IPS-NIHi7 (cell line): ENCODE data around the gene FAF2.

Experiments
- DNase-seq: peaks from one replicate; pipeline ENCODE4 v3.0.0; 2012; ENCODE audit warnings: mixed read lengths; ENCODE audit errors: extremely low spot score

The FAF2 gene

DNA sequence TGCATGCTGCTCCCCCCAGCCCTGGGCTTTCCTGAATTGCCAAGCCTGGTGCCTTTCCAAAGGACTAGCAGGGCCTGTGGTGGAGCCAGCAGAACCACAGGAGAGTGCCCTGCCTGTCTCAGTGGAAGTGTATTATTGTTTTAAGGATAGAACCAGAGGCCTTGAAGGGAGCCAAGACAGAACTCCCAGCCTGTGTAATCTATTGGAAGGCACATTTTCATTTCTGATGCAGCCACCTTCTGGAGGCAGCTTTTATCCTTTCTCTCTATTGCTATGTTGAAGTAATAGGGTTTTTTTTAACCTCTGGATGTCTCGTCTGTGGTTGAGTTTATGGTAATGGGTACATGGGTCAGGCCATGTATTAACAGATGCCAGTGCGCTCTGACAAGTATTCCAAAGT, 59.7 kb downstream of the FAF2 start:
- DNase-seq = no peak

DNA sequence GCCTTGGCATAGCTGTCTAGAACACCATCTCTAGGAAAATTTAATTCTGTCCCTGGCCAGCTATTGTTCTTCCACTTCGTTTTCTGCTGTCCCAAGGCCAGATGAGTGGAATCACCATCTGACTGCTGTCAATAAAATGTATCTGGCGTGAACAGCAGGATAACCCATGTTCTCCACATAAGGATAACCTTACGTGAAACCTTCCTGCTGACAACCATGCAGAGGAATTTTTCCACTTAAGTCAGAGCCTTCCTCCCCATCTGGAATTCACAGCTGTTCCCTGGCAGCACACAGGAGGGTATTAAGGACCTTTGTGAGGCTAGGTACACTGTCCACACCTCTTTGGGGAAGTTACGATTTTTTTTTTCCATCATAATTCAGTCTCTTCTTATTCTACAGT, 60.4 kb downstream of the FAF2 start:
- no peak for DNase-seq

DNA sequence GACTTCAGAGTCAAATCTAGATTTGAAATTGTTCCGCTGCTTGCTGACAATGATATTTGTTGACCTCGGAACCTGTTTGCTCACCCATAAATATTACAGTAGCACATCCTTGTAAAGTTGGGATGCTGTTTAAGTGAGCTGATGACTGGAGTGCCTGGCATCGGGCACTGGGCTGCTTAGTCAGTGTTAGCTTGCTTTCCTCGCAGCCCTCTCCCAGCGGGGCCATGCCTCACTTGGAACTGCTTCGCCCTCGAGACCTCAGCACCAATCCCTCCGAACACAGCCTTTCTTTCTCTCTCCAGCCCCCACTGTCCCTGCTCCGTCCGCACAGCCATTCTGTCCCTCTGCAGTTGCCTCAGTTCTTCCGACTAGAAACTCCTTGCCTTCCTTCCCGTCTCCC, 65.6 kb downstream of the FAF2 start:
- DNase-seq = no peak

DNA sequence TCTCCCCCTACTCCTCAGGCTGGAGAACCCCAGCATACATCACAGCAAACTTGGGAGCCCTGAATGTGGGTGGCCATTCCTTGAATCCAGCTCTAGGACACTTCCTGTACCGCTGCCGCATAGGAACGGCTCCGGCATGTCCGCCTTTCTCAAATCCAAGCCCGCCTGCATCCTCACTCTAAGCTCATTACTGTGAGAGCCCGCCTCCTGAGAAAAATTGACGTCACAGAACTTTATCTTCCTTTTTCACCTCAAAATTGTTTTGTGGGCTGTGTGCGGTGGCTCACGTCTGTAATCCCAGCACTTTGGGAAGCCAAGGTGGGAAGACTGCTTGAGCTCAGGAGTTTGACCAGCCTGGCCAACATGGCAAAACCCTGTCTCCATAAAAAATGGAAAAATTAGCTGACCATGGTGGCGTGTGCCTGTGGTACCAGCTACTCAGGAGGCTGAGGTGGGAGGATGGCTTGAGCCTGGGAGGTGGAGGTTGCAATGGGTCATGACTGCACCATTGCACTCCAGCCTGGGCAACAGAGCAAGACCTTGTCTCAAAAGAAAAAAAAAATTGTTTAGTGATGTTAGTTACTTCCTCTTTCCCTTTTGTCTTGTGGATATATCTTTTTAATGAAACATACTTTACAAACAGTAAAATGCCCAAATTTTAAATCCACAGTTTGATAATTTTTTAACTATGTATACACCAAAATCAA, 66.2 kb downstream of the FAF2 start:
- no peak for DNase-seq

DNA sequence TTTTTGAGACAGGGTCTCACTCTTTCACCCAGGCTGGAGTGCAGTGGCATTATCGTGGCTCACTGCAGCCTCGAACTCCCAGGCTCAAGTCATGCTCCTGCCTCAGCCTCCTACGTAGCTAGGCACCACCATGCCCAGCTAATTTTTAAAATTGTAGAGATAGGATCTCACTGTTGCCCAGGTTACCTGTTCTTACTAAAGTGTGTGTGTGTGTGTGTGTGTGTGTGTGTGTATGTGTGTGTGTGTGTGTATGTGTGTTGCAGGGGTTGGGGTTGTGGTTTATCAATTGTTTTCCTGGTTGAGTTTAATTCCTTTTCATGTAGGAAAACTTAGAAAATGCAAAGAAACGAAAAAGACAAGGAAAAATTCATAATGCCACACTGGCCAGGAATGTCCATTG, 67.2 kb downstream of the FAF2 start:
- DNase-seq = no peak

DNA sequence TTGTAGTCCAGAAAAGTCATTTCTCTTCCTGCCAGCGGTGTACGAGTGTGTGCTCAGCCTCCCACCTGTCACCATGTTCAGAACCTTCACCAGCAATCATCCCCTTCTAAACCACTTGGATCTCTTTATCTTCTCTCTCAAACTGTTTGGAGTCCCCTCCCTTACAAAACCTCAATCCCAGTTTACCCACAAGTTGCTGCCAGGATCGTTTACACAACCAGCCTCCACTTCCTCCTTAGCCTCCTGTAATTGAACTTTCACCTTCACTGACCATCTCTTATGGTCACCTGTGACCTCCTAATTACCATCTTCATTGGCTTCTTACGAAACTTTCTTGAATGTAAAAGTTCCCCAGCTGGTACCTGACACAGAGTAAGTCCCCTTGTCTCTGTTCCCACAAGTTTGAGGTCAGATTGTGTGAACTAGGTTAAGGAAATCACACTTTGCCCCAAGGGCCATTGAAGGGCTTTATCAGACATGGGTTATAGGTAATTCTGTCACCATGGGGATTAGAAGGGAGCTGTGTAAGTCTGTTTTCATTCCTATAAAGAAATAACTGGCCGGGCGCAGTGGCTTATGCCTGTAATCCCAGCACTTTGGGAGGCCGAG, 69.0 kb downstream of the FAF2 start:
- DNase-seq = no peak

DNA sequence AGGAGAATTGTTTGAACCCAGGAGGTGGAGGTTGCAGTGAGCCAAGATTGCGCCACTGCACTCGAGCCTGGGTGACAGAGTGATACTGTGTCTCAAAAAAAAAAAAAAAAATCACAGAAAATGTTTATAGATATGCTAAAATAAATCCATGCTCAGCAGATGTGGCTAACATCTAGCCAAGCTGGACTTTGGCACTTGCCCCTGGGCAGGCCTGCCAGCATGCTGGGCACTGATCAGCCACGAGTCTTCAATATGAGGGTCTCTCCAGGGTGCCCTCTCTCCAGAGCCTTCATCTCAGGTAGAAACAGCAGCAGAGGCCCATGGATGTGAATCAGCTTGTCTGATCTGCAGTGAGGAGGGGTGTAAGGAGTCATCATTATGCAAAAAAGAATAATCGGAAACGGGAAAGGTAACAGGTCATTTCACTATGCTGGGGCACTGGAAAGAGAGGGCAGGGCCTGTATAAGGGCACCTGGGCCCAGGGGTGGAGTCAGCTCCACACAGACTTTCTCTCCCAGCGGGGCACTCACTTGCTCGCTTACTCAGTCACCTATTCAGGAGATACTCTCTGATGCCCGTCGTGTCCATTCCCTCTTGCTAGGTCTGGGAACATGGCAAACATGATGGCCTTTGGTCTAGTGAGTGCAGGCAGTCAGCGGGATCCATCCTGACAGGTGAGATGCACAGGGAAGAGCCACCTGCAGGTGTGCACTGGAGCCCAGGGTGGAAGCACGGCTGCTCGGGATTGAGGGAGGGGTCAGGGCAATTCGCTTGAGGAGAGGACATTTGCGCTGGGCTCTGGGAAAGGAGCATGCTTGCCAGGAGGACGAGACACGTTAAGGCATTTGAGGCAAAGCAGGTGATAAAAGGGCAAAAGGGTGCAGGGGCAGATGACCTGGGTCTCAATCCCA, 71.9 kb downstream of the FAF2 start:
- DNase-seq = no peak

DNA sequence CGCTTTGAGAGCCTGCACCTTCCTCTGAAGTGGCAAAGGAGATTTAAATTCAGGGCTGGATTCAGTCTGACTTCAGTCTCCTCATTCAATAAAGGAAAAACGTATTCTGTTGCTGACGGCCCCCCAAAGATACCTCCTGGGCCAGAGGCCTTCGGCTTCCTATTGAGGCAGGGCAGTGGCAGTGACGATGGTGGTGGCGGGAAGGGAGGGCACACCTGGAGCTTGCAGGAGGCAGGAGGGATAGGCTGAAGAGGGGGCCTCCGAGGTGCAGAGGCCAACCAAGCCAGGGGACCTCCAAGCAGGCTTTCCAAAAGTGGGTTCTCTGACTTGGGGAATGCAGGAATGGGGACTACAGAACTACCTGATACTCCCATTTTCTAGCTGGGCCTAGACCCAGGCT, 73.1 kb downstream of the FAF2 start:
- no peak for DNase-seq

DNA sequence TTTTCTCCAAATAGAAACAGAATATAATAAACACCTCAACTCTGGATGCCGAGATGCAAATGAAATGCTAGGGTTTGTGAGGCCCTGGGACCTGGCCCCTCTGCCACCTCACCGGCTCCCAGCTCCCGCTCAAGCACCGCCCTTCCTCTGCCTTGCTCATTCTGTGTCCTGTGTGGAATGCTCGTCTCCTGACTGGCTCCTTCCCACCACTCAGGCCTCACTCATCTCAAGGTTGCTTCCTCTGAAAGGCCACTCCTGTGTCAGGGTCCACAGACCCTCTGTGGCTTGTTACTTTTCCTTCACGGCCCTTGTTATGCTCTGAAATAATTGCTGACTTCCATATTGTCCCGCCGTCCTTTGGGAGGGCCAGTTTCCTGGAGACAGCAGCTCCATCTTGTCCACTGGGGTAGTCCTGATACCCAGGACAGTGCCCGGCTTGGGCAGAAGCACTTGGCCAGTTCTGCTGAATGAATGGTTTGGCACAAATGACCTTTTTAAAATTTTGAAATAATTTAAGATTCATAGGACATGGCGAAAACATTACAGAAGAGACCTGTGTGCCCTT, 73.6 kb downstream of the FAF2 start:
- no peak for DNase-seq

DNA sequence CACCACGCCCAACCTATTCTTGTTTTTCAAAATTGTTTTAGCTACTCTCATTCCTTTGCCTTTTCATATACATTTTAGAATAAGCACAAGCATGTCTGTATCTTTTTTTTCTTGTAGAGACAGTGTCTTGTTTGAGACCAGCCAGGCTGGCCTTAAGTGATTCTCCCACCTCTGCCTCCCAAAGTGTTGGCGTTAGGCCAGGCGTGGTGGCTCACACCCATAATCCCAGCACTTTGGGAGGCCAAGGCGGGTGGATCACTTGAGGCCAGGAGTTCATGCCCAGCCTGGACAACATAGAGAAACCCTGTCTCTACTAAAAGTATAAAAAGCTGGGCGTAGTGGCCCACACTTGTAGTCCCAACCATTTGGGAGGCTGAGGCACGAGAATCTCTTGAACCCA, 76.0 kb downstream of the FAF2 start:
- DNase-seq = no peak

DNA sequence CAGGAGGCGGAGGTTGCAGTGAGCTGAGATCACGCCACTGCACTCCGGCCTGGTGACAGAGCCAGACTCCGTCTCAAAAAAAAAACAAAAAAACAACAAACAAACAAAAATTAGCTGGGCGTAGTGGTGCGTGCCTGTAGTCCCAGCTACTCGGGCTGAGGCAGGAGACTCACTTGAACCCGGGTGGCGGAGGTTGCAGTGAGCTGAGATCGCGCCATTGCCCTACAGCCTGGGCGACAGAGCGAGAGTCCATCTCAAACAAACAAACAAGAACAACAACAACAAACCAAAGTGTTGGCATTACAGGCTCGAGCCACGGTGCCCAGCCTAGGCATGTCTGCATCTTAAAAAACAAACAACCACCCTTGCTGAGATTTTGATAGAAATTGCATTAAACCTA, 76.8 kb downstream of the FAF2 start:
- DNase-seq = no peak

DNA sequence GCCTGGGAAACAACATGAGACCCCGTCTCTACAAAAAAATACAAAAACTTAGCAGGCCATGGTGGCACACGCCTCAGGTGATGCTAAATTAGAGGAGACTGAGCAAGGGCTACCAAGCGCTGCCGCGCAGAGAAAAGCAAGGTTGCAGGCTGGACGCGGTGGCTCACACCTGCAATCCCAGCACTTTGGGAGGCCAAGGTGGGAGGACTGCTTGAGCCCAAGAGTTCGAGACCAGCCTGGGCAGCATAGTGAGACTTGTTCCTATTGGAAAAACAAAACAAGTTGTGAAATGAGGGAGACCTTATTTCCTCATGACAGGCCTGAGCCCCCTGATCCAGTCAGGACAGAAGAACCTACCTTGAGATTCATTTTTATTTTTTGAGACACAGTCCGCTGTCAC, 77.5 kb downstream of the FAF2 start:
- no peak for DNase-seq

DNA sequence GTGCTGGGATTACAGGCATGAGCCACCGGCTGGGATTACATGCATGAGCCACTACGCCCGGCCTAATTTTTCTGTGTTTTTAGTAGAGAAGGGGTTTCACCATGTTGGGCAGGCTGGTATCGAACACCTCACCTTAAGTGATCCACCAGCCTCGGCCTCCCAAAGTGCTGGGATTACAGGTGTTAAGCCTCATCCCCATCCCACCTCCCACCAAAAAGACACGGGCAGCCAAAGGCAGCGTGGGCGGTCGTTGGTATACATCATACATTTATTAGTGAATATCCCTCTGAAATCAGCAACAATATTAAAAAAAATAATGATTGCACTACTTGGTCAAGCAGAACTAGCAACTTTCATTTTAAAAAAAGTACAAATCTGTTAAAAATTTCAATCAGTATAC, 78.3 kb downstream of the FAF2 start:
- DNase-seq = no peak

DNA sequence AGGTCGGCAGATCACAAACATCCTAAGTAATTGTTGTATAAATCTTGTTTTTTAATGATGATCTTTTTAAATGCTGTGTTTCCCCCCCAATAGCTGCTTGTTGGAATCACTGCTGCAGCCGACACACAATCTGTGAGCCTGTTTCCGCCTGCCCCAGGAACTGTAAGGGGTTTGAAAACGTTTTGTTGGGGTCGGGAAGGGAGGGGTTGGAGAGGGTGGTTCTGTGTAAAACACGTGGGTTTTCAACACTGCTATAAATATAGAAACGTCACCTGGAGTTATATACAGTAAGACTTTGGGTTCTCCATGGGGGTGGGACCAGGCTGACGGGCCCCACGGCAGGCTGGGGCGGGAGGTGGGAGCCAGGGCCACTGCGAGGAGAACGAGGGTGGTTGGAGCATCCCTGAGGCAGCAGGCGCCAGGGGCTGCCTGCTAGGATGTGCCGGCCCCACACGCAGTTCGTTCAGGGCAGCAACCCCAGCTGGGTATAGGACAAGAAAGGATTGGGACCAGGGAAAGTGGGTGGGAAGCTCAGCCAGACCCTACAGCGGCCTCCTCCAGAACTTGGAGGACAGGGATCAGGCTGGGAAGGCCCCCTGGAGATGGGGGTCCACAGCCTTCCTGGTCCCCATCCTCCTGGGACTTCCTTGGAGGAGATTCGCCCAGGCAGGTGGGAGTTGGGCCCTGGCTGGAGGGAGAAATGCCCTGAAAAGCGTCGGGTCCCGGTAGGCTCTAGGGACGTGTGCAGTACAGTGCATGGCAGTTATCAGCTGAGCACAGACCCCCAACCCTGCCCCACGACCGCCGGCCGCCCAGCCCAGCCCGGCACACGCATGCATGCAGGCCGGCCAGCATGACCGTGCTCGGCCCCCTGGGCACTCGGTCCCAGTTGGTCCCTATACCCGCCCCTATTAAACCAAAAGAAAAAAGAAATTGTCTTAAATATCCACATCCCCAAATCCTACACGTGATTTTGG, 79.3 kb downstream of the FAF2 start:
- DNase-seq = no peak

DNA sequence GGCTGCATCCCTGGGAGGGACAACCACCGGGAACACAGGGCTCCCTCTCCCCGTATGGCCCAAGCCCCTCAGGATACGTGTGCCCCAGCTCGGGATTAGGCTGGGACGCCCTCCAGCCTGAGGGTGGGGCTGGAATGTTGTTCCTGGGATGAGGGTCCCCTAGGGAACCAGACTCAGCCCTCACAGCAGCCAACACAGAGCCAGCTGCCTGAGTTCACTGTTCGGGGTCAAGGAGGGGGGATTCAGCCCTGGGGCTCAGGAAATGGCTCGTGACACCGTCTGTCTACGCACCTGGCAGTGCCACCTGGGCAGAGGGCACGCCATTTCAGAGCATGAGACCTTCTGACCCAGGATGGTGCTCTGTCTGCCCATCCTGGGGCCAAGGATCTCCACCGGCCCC, 80.1 kb downstream of the FAF2 start:
- DNase-seq = no peak

DNA sequence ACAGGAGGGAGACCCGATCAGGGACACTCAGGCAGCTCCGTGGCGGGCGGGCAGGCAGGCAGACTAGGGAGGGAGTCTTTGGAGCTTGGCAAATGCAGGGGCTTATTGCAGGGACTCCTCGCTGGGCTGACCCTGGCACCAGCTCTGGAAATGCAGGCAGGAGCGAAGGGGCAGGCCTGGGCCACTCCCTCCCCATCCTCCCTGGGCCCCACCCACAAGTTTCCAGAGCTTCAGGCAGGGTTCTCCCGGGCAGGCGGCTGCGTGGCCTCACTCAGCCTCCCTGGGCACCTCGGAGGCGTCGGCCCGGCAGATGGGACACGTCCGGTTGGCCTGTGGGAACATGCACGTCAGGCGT, 80.6 kb downstream of the FAF2 start:
- DNase-seq = no peak

DNA sequence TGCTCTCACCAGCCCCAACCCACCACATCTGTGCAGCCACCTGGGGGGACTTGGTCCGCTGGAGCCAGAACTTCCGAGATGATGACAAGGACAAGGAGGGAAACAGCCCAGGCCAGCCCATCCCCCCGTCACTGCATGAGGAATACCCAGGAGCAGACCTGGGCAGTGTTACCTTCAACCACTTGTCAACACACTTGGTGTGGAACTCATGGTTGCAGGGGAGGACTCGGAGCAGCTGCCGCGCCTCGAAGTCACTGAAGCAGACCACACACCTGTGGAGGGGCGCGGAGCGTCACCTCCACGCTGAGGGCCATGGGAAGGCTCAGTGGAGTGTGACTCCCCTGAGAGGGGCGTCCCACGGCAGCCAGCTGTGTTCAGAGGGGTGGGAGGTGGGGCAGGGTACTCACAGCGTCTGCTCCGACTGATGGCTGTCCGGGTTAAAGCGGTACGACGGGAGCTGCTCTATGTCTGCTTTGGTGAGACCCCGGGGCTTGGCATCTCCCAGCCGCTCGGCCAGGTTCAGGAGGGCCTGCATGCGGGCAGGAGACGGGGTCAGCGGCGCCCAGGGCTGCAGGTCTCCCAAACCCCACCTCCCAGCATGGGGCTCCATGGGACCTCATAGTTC, 81.0 kb downstream of the FAF2 start:
- no peak for DNase-seq

DNA sequence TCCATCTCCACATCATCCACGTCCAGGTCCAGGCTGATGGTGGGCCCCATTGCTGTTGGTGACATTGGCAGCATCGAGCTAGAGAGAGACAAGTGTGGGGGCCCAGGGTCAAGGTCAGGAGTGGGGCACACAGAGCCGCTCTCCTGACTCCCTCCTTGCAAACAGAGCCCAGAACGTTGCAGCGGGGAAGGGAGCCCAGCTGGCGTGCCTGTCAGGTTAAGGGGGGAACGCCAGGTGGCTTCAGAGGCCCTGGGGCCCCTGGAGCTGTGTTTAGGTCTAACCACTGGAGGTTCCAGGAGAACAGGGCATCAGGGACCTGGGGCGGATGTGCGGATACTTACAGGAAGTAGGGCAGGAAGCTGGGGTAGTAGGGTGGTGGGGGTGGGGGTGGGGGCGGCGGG, 81.6 kb downstream of the FAF2 start:
- DNase-seq = no peak

DNA sequence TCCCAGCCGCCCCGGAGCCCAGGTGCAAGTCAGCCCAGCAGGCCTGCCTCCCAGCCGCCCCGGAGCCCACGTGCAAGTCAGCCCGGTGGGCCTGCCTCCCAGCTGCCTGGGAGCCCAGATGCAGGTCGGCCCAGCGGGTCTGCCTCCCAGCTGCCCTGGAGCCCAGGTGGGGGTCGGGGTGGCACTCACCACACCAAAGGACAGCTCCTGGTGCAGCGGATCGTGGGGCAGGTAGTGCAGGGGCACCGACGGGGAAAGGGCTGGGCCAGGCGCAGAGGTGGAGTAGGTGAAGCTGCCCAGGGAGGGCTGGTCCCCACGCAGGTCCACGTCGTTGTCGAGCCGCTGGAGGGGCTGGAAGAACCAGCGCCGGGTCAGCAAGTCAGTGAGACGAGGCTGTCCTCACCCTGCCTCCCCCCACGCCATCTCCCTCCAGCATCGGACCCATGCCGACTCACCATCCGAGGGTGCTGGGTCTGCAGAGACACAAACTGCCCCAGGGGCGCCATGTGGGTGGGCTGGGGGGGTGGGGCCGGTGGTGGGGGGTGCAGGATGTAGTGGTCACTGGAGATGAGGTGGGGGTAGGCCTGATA, 82.3 kb downstream of the FAF2 start:
- DNase-seq = no peak
